Measurements from ENCODE around the gene COLGALT1. TPM values are rescaled to one million over a fixed set of nuclear protein-coding genes. Genes with fewer than 3 reads are reported as not detected.

COLGALT1 gene
- total and polyA plus RNA-seq, 10 of the 15 experiments (the other 5 are each of a cell fraction or from before 2014, with no cell fraction given) = 1.2 to 78.8 (median 29.8) TPM

- Histone ChIP-seq H4K20me1 (ENCODE audit: control insufficient read depth, insufficient read depth) (no peaks in the 10 kb centered on the region), H3K36me3 (ENCODE audit: control insufficient read depth in 2 of 2, insufficient read depth in 2 of 2, low read length in 1 of 2) (peaks cover 6 to 7% of the 10 kb centered on the region in 2 experiments; a peak in 3 of 4 replicates), H3K79me2 (ENCODE audit: control insufficient read depth, insufficient read depth, low read length) (peaks cover 16% of the 10 kb centered on the region), H3K9me3 (replicated peaks; ENCODE audit: control insufficient read depth, insufficient read depth, low read length) (no peaks in the 10 kb centered on the region), H3K27me3 (replicated peaks in 1 of 2; ENCODE audit: control insufficient read depth in 2 of 2, insufficient read depth in 2 of 2, low read length in 1 of 2) (no peaks in the 10 kb centered on the region), H3K4me1 (ENCODE audit: control insufficient read depth, insufficient read depth, low read length) (0 out of 2 replicates have a peak, but pooled peaks cover 4% of the 10 kb centered on the region), H3K9ac (ENCODE audit: control insufficient read depth, insufficient read depth, low read length) (0 out of 2 replicates have a peak overlapping the region, but pooled peaks have one; percentile 92), H3K27ac (ENCODE audit: control insufficient read depth, insufficient read depth) (no peak overlapping the region), H3K4me2 (ENCODE audit: control insufficient read depth, insufficient read depth) (peak overlapping the region; percentile 61), H3K4me3 (peak overlapping the region; percentile 88), H2AFZ (ENCODE audit: control insufficient read depth, low read depth, low read length) (no peak overlapping the region)
- ChIA-PET SMC1A (ENCODE audit: uncharacterized antibody, unreplicated experiment) (interaction anchor here (0.6 to 1.8 kb wide), 7 partner anchors 13 to 81 kb away, joined by 3 to 6 read pairs (median 3); partner anchors contain the start of gene PGLS), RAD21 (ENCODE audit: unreplicated experiment) (interaction anchor here (0.8 to 0.9 kb wide), 3 partner anchors 46 to 116 kb away, joined by 3 to 6 read pairs (median 3); partner anchors contain the start of gene PGLS), POLR2A (interaction anchor here (0.5 to 2.0 kb wide), 3 partner anchors 29 to 45 kb away, joined by 3 to 5 read pairs (median 4); partner anchors contain the start of gene PGLS), CTCF (interaction anchor here (0.6 to 3.5 kb wide), 9 partner anchors 11 to 398 kb away, joined by 3 to 21 read pairs (median 4); partner anchors contain the start of gene PGLS)
- ATAC-seq (no peak), DNase-seq (ENCODE audit: low read depth, low spot score) (no peak), FAIRE-seq (no peak)
- intact Hi-C loops (cut with micrococcal nuclease; ENCODE audit: unreplicated experiment) = loop anchor here (5.0 kb wide), 1 partner anchor 45 kb away; the partner anchor contains the start of gene PGLS
- TSS peak; percentile 79 for BruUV-seq (replicated peaks)
- 83% methylated on average over 7 of the region's 7 CpGs for WGBS (ENCODE audit: insufficient coverage, insufficient replicate concordance, low lambda C conversion rate, missing lambda C conversion rate)
- TF ChIP-seq USF1 (IDR thresholded peaks at IDR 0.05; ENCODE audit: borderline replicate concordance, extremely low read length, insufficient read depth, low read depth, low read length) (no peak), ZZZ3 (IDR thresholded peaks at IDR 0.05; ENCODE audit: control insufficient read depth, insufficient read length, low read depth) (no peak), PML (IDR thresholded peaks at IDR 0.05; ENCODE audit: low read length) (no peak), MXI1 (IDR thresholded peaks at IDR 0.05; ENCODE audit: low read depth, low read length) (no peak), IKZF1 (conservative IDR thresholded peaks at IDR 0.05) (no peak), FOXM1 (IDR thresholded peaks at IDR 0.05; ENCODE audit: low read depth, low read length) (no peak), GABPA (IDR thresholded peaks at IDR 0.05; ENCODE audit: low read depth) (no peak), WRNIP1 (IDR thresholded peaks at IDR 0.05; ENCODE audit: borderline replicate concordance, low read depth, low read length) (no peak), KLF5 (IDR thresholded peaks at IDR 0.05; ENCODE audit: partially characterized antibody) (no peak), RAD21 (IDR thresholded peaks at IDR 0.05; ENCODE audit: insufficient read depth, low read depth, low read length) (no peak), ZNF687 (IDR thresholded peaks at IDR 0.05) (no peak), TBL1XR1 (IDR thresholded peaks at IDR 0.05; ENCODE audit: low read depth, low read length) (no peak), ZBED1 (IDR thresholded peaks at IDR 0.05; ENCODE audit: borderline replicate concordance) (no peak), TCF12 (IDR thresholded peaks at IDR 0.05; ENCODE audit: low read depth, low read length) (no peak), E2F4 (IDR thresholded peaks at IDR 0.05; ENCODE audit: low read depth, low read length) (no peak), MEF2B (IDR thresholded peaks at IDR 0.05; ENCODE audit: partially characterized antibody, poor library complexity, severe bottlenecking) (no peak), STAT1 (conservative IDR thresholded peaks at IDR 0.05) (no peak)
- in situ Hi-C loops (cut with MboI) = no loop called here
These were observed 1.5 kb downstream of the COLGALT1 start for GRCh38 chr19:17556995-17557394.

Data from GM12878 (cell line).